K562 (cell line): Measurements from ENCODE around the gene UPP1. TPM values are rescaled to one million over a fixed set of nuclear protein-coding genes. Genes with fewer than 3 reads are reported as not detected.

Experiments used
- MEF2D ChIP-seq: conservative IDR thresholded peaks from 2 replicates; pipeline ENCODE4 v1.6.1; 2016; ENCODE audit warnings: low read depth, missing genetic modification characterization, missing compliant biosample characterization
- MYNN ChIP-seq, 2 experiments: sonication (generic); formaldehyde crosslinking in 1 of 2; IDR thresholded peaks; 2 replicates each; pipeline versions ENCODE4 v1.5.0 to v1.6.1; 2016 to 2020; ENCODE audit warnings: antibody characterized with exemption in 1 of 2, missing genetic modification reagents in 1 of 2
- RBM14 ChIP-seq: fragments of 200-400 bp; formaldehyde crosslinking; IDR thresholded peaks from 2 replicates; pipeline ENCODE4 v1.6.1; 2018; ENCODE audit warnings: low read depth, mild to moderate bottlenecking, low read length, moderate library complexity, borderline replicate concordance; ENCODE audit not compliant: insufficient read depth
- XRCC3 ChIP-seq: fragments of 450-650 bp; IDR thresholded peaks from 2 replicates; pipeline ENCODE4 v1.6.1; 2017; ENCODE audit warnings: mild to moderate bottlenecking, moderate library complexity
- ZNF217 ChIP-seq: sonication (generic); formaldehyde crosslinking; IDR thresholded peaks from 2 replicates; pipeline ENCODE4 v1.8.0; 2022; ENCODE audit warnings: mild to moderate bottlenecking, missing genetic modification reagents
- polyA plus RNA-seq, 8 experiments: library from polyadenylated mRNA; depleted of rRNA in 4 of 8; stranded (reverse) in 5 of 8; unstranded in 3 of 8; fragments of >200 nt; fragmentation: Nextera tagmentation in 2 of 8; fragmentation: Illumina TruSeq in 1 of 8; extraction: Ambion mirVana in 2 of 8; extraction: Trizol in 1 of 8; gene quantifications; 2 replicates each; pipeline versions ENCODE4 v1.2.1 to v1.2.3, GENCODE V29; 2011 to 2014; ENCODE audit warnings: inconsistent platforms in 1 of 8, missing spikeins in 1 of 8
- total RNA-seq, 7 experiments: library from RNA; depleted of rRNA in 6 of 7; stranded (reverse); fragments of >200 nt in 6 of 7; fragmentation: Illumina TruSeq in 2 of 7; extraction: Trizol in 2 of 7; gene quantifications; 2 replicates each; pipeline versions ENCODE4 v1.2.1 to v1.2.3, GENCODE V29; 2011 to 2021; ENCODE audit warnings: low replicate concordance in 1 of 7
- TF ChIP-seq, protein P1 (sequence below): fragments of 250-450 bp; sonication (Bioruptor Pico); IDR thresholded peaks from 2 replicates; pipeline ENCODE4 v1.8.0; 2021; ENCODE audit warnings: moderate library complexity, mild to moderate bottlenecking, inconsistent platforms
- TF ChIP-seq, protein P2 (sequence below), 2 experiments: IDR thresholded peaks; 2 replicates each; pipeline ENCODE4 v1.6.1; 2012; ENCODE audit warnings: improper control_type of control experiment in 2 of 2, low read depth in 2 of 2, low read length in 2 of 2, borderline replicate concordance in 1 of 2
- TF ChIP-seq, protein P3 (sequence below): fragments of 250-450 bp; sonication (Bioruptor Pico); IDR thresholded peaks from 2 replicates; pipeline ENCODE4 v1.4.0; 2020
- TF ChIP-seq, protein P4 (sequence below): fragments of 200-600 bp; sonication (generic); IDR thresholded peaks from one replicate; pipeline ENCODE4 v1.6.1; 2012; ENCODE audit warnings: mild to moderate bottlenecking, low read depth, low read length, inconsistent platforms

The UPP1 gene
- total and polyA plus RNA-seq, 9 of the 15 experiments (the other 6 are each of a cell fraction or from before 2014, with no cell fraction given) = 0.38 to 2.4 (median 0.61) TPM

DNA sequence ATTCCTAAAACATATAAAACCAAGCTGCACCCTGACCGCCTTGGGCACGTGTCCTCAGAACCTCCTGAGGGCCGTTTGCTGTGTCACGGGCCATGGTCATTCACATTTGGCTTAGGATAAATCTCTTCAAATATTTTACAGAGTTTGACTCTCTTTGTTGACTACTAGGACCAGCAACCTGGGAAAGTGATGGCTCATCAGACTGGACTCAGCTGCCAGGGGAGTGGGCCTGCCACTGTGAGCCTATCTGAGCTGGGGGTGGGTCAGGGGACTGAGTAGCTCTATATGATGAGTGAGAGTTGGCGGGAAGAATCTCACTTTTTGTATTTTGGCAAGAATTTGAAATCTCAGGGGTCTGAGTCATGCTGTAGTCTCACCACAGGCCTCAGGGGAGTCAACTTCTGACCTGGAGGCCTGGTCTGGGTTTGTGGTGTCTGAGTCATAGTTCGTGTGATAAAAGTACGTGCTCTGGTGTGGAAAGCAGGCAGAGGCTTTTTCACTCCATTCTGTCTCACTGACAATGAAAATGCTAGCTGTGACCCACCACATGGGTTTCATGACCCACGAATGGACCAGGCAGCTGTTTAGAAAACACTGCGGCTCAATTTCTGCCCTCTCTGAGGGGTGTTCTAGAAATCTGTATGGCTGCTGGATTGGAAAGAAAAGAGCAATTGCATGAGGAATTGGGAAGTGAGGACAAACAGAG is 4.2 kb upstream of the UPP1 start (continued):
- TF ChIP-seq, protein P1, sequence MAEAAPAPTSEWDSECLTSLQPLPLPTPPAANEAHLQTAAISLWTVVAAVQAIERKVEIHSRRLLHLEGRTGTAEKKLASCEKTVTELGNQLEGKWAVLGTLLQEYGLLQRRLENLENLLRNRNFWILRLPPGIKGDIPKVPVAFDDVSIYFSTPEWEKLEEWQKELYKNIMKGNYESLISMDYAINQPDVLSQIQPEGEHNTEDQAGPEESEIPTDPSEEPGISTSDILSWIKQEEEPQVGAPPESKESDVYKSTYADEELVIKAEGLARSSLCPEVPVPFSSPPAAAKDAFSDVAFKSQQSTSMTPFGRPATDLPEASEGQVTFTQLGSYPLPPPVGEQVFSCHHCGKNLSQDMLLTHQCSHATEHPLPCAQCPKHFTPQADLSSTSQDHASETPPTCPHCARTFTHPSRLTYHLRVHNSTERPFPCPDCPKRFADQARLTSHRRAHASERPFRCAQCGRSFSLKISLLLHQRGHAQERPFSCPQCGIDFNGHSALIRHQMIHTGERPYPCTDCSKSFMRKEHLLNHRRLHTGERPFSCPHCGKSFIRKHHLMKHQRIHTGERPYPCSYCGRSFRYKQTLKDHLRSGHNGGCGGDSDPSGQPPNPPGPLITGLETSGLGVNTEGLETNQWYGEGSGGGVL = no peak
- TF ChIP-seq MYNN (IDR thresholded peaks at IDR 0.05) (no peak), MYNN (CRISPR knock-in tag; IDR thresholded peaks at IDR 0.05) (no peak), RBM14 (no peak), MEF2D (tag) (no peak), ZNF217 (CRISPR knock-in tag) (no peak), XRCC3 (no peak)
- TF ChIP-seq, protein P2, sequence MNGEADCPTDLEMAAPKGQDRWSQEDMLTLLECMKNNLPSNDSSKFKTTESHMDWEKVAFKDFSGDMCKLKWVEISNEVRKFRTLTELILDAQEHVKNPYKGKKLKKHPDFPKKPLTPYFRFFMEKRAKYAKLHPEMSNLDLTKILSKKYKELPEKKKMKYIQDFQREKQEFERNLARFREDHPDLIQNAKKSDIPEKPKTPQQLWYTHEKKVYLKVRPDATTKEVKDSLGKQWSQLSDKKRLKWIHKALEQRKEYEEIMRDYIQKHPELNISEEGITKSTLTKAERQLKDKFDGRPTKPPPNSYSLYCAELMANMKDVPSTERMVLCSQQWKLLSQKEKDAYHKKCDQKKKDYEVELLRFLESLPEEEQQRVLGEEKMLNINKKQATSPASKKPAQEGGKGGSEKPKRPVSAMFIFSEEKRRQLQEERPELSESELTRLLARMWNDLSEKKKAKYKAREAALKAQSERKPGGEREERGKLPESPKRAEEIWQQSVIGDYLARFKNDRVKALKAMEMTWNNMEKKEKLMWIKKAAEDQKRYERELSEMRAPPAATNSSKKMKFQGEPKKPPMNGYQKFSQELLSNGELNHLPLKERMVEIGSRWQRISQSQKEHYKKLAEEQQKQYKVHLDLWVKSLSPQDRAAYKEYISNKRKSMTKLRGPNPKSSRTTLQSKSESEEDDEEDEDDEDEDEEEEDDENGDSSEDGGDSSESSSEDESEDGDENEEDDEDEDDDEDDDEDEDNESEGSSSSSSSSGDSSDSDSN (IDR thresholded peaks at IDR 0.05; ENCODE audit: borderline replicate concordance in 1 of 2, low read depth in 2 of 2, low read length in 2 of 2) = no peak
- TF ChIP-seq, protein P3, sequence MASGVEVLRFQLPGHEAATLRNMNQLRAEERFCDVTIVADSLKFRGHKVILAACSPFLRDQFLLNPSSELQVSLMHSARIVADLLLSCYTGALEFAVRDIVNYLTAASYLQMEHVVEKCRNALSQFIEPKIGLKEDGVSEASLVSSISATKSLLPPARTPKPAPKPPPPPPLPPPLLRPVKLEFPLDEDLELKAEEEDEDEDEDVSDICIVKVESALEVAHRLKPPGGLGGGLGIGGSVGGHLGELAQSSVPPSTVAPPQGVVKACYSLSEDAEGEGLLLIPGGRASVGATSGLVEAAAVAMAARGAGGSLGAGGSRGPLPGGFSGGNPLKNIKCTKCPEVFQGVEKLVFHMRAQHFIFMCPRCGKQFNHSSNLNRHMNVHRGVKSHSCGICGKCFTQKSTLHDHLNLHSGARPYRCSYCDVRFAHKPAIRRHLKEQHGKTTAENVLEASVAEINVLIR (CRISPR knock-in tag) = no peak
- TF ChIP-seq, protein P4, sequence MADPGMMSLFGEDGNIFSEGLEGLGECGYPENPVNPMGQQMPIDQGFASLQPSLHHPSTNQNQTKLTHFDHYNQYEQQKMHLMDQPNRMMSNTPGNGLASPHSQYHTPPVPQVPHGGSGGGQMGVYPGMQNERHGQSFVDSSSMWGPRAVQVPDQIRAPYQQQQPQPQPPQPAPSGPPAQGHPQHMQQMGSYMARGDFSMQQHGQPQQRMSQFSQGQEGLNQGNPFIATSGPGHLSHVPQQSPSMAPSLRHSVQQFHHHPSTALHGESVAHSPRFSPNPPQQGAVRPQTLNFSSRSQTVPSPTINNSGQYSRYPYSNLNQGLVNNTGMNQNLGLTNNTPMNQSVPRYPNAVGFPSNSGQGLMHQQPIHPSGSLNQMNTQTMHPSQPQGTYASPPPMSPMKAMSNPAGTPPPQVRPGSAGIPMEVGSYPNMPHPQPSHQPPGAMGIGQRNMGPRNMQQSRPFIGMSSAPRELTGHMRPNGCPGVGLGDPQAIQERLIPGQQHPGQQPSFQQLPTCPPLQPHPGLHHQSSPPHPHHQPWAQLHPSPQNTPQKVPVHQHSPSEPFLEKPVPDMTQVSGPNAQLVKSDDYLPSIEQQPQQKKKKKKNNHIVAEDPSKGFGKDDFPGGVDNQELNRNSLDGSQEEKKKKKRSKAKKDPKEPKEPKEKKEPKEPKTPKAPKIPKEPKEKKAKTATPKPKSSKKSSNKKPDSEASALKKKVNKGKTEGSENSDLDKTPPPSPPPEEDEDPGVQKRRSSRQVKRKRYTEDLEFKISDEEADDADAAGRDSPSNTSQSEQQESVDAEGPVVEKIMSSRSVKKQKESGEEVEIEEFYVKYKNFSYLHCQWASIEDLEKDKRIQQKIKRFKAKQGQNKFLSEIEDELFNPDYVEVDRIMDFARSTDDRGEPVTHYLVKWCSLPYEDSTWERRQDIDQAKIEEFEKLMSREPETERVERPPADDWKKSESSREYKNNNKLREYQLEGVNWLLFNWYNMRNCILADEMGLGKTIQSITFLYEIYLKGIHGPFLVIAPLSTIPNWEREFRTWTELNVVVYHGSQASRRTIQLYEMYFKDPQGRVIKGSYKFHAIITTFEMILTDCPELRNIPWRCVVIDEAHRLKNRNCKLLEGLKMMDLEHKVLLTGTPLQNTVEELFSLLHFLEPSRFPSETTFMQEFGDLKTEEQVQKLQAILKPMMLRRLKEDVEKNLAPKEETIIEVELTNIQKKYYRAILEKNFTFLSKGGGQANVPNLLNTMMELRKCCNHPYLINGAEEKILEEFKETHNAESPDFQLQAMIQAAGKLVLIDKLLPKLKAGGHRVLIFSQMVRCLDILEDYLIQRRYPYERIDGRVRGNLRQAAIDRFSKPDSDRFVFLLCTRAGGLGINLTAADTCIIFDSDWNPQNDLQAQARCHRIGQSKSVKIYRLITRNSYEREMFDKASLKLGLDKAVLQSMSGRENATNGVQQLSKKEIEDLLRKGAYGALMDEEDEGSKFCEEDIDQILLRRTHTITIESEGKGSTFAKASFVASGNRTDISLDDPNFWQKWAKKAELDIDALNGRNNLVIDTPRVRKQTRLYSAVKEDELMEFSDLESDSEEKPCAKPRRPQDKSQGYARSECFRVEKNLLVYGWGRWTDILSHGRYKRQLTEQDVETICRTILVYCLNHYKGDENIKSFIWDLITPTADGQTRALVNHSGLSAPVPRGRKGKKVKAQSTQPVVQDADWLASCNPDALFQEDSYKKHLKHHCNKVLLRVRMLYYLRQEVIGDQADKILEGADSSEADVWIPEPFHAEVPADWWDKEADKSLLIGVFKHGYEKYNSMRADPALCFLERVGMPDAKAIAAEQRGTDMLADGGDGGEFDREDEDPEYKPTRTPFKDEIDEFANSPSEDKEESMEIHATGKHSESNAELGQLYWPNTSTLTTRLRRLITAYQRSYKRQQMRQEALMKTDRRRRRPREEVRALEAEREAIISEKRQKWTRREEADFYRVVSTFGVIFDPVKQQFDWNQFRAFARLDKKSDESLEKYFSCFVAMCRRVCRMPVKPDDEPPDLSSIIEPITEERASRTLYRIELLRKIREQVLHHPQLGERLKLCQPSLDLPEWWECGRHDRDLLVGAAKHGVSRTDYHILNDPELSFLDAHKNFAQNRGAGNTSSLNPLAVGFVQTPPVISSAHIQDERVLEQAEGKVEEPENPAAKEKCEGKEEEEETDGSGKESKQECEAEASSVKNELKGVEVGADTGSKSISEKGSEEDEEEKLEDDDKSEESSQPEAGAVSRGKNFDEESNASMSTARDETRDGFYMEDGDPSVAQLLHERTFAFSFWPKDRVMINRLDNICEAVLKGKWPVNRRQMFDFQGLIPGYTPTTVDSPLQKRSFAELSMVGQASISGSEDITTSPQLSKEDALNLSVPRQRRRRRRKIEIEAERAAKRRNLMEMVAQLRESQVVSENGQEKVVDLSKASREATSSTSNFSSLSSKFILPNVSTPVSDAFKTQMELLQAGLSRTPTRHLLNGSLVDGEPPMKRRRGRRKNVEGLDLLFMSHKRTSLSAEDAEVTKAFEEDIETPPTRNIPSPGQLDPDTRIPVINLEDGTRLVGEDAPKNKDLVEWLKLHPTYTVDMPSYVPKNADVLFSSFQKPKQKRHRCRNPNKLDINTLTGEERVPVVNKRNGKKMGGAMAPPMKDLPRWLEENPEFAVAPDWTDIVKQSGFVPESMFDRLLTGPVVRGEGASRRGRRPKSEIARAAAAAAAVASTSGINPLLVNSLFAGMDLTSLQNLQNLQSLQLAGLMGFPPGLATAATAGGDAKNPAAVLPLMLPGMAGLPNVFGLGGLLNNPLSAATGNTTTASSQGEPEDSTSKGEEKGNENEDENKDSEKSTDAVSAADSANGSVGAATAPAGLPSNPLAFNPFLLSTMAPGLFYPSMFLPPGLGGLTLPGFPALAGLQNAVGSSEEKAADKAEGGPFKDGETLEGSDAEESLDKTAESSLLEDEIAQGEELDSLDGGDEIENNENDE = no peak
